ENCODE data around the gene MYO1D.
"Not testable (repeated sequence)": the region's sequence is repeated elsewhere in the genome, so short reads cannot be mapped to it uniquely, and the experiment has no call there.

Gene MYO1D

GRCh38 chr17:32894245-32894644, 17.3 kb upstream of the MYO1D start:
- no peak for DNase-seq (ENCODE audit: low read depth)

- not testable (repeated sequence) for DNase-seq (ENCODE audit: low read depth)
Measured at GRCh38 chr17:32887410-32887809, 10.5 kb upstream of the MYO1D start.

GRCh38 chr17:32886951-32887350, 10.0 kb upstream of the MYO1D start:
- DNase-seq (ENCODE audit: low read depth) = not testable (repeated sequence)

- DNase-seq (ENCODE audit: low read depth) = no peak
Measured at GRCh38 chr17:32882734-32883133, 5.8 kb upstream of the MYO1D start.

- DNase-seq (ENCODE audit: low read depth) = no peak
Measured at GRCh38 chr17:32882029-32882428, 5.1 kb upstream of the MYO1D start.

GRCh38 chr17:32880671-32881453, 3.9 kb upstream of the MYO1D start:
- DNase-seq (ENCODE audit: low read depth) = no peak

- no peak for DNase-seq (ENCODE audit: low read depth)
Measured at GRCh38 chr17:32879134-32879533, 2.2 kb upstream of the MYO1D start.

GRCh38 chr17:32878211-32878610, 1.3 kb upstream of the MYO1D start:
- DNase-seq (ENCODE audit: low read depth) = no peak

GRCh38 chr17:32877164-32877764, 340 bp upstream of the MYO1D start:
- DNase-seq (ENCODE audit: low read depth) = peak; percentile 81

- no peak for DNase-seq (ENCODE audit: low read depth)
Measured at GRCh38 chr17:32875923-32876416, 954 bp downstream of the MYO1D start.

GRCh38 chr17:32875230-32875917, 1.6 kb downstream of the MYO1D start:
- DNase-seq (ENCODE audit: low read depth) = no peak

GRCh38 chr17:32873114-32873513, 3.8 kb downstream of the MYO1D start:
- DNase-seq (ENCODE audit: low read depth) = no peak

GRCh38 chr17:32871746-32872145, 5.2 kb downstream of the MYO1D start:
- DNase-seq (ENCODE audit: low read depth) = no peak

GRCh38 chr17:32870969-32871368, 6.0 kb downstream of the MYO1D start:
- DNase-seq (ENCODE audit: low read depth) = no peak

GRCh38 chr17:32870027-32870670, 6.8 kb downstream of the MYO1D start:
- no peak for DNase-seq (ENCODE audit: low read depth)

- no peak for DNase-seq (ENCODE audit: low read depth)
Measured at GRCh38 chr17:32869345-32870026, 7.4 kb downstream of the MYO1D start.

- DNase-seq (ENCODE audit: low read depth) = no peak
Measured at GRCh38 chr17:32865141-32865540, 11.8 kb downstream of the MYO1D start.

- DNase-seq (ENCODE audit: low read depth) = no peak
Measured at GRCh38 chr17:32863559-32863958, 13.4 kb downstream of the MYO1D start.

- DNase-seq (ENCODE audit: low read depth) = no peak
Measured at GRCh38 chr17:32862940-32863339, 14.0 kb downstream of the MYO1D start.

GRCh38 chr17:32861981-32862380, 14.9 kb downstream of the MYO1D start:
- no peak for DNase-seq (ENCODE audit: low read depth)

GRCh38 chr17:32859857-32860525, 16.9 kb downstream of the MYO1D start:
- no peak for DNase-seq (ENCODE audit: low read depth)

Data from stimulated activated CD8-positive, alpha-beta memory T cell treated with anti-CD3 and anti-CD28 coated beads, Interleukin-15, amount 100 ng/mL, for 1 hour (primary cell).